Renal pelvis (tissue), 4 donors: ENCODE data around the gene SLC25A27. TPM values are rescaled to one million over a fixed set of nuclear protein-coding genes. Genes with fewer than 3 reads are reported as not detected.

ENCODE experiments used
- DNase-seq: peaks from one replicate; pipeline ENCODE4 v3.0.0-alpha.2; 2013
- polyA plus RNA-seq, 3 donors: library from polyadenylated mRNA; unstranded; fragments of 120-200 nt; gene quantifications; one replicate each; pipeline ENCODE4 v1.2.1, GENCODE V29; 2013; ENCODE audit not compliant: insufficient read length in 3 of 3

The SLC25A27 gene
- polyA plus RNA-seq, 3 donors: 29.1 to 75.2 (median 59.1) TPM

DNA sequence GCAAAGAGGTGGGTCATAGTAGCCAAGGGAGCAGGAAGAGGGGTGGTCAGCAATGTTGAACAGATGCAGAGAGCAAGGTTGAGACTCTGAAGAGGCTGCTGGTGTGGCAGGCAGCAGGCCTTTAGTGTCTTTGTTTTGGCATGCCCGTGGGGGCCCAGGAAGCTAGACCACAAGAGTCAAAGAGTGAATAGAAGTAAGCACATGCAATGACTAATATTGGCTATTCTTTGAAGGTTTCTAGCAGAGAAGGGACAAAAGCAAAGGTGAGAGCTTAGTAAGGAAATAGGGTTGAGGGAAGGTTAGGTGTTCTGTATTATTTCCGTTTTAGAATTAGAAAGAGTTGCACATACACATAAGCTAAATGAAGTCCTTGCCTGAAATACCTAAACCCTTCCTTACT is 53.7 kb downstream of the SLC25A27 start:
- DNase-seq: no peak

DNA sequence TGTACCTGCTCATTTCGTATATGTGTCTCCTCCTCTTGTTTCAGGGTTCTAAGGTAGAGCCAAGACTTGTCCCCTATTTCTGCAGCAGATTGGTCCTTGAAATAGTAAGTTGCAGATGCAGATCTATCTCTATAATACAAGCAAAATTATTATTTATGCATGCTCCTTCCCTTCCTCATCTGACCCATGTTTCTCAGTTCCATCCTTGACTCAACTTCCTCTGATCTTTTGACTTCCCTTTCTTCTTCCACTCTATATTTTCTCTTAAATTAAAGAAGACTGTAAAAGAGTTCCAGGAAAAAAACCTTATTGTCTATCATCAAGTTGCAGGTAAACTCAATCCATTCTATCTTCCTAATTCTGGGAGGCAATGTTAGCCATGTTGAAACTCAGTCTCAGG is 58.7 kb downstream of the SLC25A27 start:
- DNase-seq: no peak

DNA sequence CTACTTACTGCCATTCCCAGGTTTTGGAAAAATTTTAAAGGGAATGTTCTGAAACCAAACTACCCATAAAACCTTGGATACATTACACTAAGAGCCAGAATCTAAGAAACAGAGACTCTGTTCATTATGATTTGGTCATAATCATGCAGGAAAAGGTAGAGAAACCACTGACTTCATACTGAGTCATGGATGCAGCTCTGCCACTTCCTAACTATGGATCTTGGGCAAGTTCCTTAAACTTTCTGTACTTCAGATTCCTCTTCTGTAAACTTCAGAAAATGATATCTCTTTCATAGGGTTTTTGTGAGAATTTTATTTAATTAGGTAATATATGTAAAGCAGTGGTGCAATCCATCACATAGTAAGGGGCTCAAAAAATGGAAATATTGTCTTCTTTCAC is 62.4 kb downstream of the SLC25A27 start:
- DNase-seq: no peak

- DNase-seq: no peak
Measured at GRCh38 chr6:46719099-46719498, 66.3 kb downstream of the SLC25A27 start.

DNA sequence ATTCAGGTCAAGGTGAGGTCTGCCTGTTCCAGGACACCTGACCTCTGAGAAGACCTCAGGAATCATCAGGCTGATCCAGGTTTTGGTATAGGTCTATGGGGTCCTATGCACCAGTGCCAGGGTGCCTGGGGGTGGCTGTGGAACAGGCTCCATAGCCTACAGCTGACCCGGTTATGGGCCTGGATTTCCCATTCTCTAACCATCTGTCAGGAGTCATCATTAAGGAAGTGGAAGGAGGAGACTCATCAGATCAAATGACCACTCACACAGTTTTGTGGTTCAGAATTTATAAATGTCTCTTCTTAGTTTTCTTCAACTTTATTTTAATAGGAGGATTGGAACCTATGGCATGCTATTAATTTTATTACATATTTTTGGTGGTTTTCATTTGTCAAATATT is 67.6 kb downstream of the SLC25A27 start:
- DNase-seq: no peak

Other genes with a start within 250 kb of the SLC25A27 start
- gene RCAN2, start 161.5 kb upstream of the SLC25A27 start, polyA plus RNA-seq: 10 to 100 TPM; 14.8 to 22.4 (median 22.4) TPM
- 1 to 10 TPM; 6.3 to 8.1 (median 7.5) TPM for gene CYP39A1, start 157 bp upstream of the SLC25A27 start, polyA plus RNA-seq
- 1 to 10 TPM; 1.6 to 3.8 (median 2.0) TPM for gene TDRD6, start 34.9 kb downstream of the SLC25A27 start, polyA plus RNA-seq
- gene PLA2G7, start 82.4 kb downstream of the SLC25A27 start, polyA plus RNA-seq: 1 to 10 TPM; 2.4 to 3.2 (median 2.7) TPM
- not detected for gene ANKRD66, start 94.0 kb downstream of the SLC25A27 start, polyA plus RNA-seq
- gene MEP1A, start 140.4 kb downstream of the SLC25A27 start, polyA plus RNA-seq: not detected